Measurements from ENCODE around the gene XRRA1.
"Not testable (repeated sequence)": the region's sequence is repeated elsewhere in the genome, so short reads cannot be mapped to it uniquely, and the experiment has no call there.

Gene XRRA1

DNA sequence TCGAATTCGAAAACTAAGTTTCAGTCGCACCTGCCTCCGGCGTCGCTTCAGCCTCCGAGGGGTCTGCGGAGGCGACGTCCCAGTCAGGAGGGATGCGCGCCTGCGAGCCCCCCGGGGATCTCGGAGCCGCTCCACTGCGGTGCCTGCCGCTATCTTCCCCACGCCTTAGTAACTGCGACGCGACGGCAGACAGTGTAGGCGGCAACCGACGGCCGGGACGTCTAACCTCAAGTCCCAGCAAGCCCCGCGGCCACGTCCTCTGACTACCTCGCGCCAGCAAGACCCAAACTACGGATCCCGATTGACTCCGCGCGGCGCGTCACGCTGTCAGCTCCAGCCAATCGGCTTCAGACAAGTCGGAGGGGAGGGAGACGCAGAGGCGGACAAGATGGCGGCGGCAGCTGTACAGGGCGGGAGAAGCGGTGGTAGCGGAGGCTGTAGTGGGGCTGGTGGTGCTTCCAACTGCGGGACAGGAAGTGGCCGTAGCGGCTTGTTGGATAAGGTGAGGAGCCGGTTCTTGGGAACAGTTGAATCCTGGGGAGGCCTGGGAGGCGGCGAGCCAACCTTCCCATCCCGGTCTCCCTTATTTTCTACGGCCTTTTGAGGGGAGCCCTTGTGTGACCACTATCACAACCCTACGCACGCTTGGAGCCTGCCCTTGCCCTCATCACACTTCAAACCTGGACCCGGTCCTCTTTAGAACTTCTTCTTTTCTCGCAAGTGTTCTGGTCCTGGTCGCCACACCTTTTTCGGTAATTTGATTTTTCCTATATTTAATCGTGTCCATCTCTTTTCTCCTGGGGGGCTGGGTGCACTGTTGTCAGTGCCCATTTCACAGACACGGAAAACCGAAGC lies at the start of gene XRRA1, which contains the start of gene SPCS2:
Gene XRRA1, minus strand, starts transcription at position 194 of the 855 bp plus-strand sequence. CDS start 8,213 bp downstream, outside the sequence.
Gene SPCS2, plus strand, starts transcription at position 369 of the 855 bp plus-strand sequence. Its CDS starts 20 bp downstream, at position 389.
- peak; percentile 96 to 98 for DNase-seq (ENCODE audit: low read depth in 2 of 2)

- no peak for DNase-seq (ENCODE audit: low read depth in 2 of 2)
Measured at GRCh38 chr11:74992852-74993251, 44.0 kb upstream of the XRRA1 start.

DNA sequence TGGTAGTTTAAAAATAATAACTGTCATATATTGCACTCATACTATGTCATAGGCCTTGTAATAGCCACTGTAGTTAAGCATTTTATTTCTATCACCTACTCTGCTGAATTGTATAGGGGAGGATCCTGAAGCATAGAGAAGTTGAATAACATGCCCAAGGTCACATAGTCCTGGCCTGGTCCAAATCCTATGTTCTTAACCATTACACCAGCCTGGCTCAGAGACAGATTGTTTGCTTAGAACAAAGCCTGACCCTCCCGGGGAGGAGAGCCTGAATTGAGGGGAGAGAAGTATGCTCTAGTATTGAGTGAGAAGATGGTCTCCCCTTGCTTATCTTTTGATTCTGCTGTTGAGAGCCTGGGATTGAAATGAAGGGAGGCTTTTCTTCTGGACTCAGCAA lies 42.0 kb upstream of the XRRA1 start:
- no peak for DNase-seq (ENCODE audit: low read depth in 2 of 2)

DNA sequence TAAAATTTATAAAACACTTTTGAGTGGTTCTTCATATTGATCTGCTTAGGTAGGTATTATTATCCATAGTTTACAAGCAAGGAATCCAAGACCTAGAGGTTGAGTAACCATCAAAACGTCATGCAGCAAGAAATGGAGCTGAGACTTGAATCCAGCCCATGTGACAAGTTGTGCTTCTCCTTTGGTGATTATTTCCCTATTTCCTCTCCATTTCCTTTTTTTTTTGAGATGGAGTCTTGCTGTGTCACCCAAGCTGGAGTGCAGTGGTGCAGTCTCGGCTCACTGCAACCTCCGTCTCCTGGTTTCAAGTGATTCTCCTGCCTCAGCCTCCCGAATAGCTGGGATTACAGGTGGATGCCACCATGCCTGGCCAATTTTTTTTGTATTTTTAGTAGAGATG lies 41.3 kb upstream of the XRRA1 start:
- DNase-seq (ENCODE audit: low read depth in 2 of 2): not testable (repeated sequence)

DNA sequence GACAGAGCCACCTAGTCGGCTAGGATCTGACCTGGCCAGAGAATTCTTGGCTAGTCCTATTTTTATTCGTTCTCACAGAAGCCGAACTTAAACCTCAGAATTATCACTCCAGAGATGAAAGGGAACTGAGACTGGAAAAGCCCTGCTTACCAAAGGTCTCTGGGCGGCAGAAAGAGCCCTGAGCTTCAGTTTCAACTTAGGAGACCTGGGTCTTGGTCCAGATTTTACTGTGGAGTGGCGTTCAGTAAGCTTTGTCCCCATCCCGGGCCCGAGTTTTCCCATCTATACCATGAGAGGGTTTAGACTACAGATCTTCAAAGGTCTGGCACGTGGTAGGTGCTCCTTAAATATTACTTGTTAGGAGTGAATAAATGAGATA lies 40.4 kb upstream of the XRRA1 start:
- DNase-seq (ENCODE audit: low read depth in 2 of 2): no peak

DNA sequence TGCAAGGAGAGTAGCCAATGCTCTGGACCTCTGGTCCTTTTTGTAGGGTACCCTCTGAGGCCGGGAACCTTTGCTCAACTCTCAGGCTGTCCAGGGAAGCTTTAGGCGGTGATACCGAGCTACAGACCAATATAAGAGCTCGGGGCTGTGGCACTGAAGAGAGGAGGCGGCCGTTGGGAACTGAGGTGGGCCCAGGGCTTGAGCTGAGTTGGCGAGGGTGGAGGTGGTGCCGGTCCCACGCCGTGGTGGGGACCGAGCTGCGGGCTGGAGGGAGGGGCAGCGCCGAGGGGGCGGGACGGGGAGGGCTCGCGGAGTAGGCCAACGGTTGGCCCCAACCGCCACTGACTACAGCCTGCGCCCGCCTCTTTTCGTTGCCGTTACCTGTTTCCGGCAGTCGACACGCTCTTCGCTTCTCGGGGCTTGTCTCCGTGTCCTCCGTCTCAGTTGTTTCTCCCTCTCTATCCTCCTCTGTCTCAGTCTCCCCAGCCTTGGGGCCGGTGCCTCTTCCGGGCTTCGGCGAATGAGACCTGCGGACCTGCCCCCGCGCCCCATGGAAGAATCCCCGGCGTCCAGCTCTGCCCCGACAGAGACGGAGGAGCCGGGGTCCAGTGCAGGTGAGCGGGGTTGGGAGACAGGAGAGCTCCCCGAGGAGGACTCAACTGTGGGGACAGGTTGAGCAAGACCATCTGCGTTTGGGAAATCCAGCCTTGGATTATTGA lies 39.8 kb upstream of the XRRA1 start, which contains the start of gene NEU3:
Gene NEU3, plus strand, starts transcription at position 393 of the 719 bp plus-strand sequence. Its CDS starts 128 bp downstream, at position 521.
- peak; percentile 73 to 81 for DNase-seq (ENCODE audit: low read depth in 2 of 2)

GRCh38 chr11:74984730-74985129 lies 35.8 kb upstream of the XRRA1 start:
- DNase-seq (ENCODE audit: low read depth in 2 of 2): no peak

- DNase-seq (ENCODE audit: low read depth in 2 of 2): no peak
Measured at GRCh38 chr11:74984070-74984469, 35.2 kb upstream of the XRRA1 start.

DNA sequence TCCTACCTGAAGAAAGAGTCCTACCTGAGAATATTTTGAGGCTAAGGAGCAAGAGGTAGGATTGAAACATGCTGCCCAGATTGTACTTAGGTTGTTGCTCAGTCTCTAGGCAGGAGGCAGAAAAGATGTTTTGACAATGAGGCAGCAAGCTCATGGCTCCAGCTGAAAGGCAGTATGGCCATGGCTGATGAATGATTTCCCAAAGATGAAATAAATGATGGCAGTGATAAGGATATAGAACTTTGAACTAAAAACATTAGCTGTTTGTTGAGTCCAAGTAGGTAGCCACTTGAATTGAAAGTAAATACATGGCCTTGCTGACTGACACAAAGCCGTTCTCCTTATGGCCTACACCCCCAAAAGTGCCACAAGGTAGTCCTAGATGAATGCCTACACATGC lies 33.0 kb upstream of the XRRA1 start:
- no peak for DNase-seq (ENCODE audit: low read depth in 2 of 2)

DNA sequence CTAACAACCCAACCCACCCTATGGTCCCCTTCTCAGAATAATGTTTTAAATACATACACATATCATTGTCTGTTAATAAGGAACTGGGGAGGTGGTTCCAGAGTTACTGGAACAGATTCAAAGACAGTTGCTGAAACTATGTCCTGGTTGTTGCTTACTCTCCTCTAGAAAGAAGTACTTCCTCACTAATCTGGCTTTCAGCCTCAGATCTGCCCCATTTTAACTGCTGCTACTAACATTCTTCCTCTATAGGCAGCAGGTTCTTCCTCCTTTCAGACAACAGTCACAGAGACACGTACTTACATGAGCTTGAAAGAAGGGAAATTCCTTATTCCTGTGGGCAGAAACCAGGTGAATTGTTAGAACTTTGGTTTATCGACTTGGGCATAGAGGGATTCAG lies 31.7 kb upstream of the XRRA1 start:
- no peak for DNase-seq (ENCODE audit: low read depth in 2 of 2)

- no peak for DNase-seq (ENCODE audit: low read depth in 2 of 2)
Measured at GRCh38 chr11:74978041-74978440, 29.1 kb upstream of the XRRA1 start.

DNA sequence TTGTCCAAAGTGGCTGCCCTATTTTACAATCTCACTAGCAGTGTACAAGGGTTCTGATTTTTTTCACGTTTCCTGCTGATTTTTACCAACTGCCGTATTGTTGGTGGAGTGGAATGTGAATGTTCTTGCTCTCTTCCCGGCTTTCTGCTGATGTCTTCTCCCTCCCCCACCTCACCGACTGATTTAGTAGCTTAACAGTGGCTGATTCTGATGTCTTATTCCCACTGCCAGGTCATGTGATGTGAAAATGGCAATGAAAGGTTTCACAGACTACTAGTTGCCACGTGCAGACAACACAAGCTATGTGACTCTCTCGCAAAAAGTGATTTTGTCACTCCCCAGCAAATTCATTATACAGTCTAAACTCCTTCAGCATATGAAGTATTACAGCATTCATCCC lies 22.5 kb upstream of the XRRA1 start:
- DNase-seq (ENCODE audit: low read depth in 2 of 2): no peak

GRCh38 chr11:74970852-74971395 lies 22.0 kb upstream of the XRRA1 start:
- DNase-seq (ENCODE audit: low read depth in 2 of 2): no peak

GRCh38 chr11:74966651-74967050 lies 17.8 kb upstream of the XRRA1 start:
- DNase-seq (ENCODE audit: low read depth in 2 of 2): no peak

DNA sequence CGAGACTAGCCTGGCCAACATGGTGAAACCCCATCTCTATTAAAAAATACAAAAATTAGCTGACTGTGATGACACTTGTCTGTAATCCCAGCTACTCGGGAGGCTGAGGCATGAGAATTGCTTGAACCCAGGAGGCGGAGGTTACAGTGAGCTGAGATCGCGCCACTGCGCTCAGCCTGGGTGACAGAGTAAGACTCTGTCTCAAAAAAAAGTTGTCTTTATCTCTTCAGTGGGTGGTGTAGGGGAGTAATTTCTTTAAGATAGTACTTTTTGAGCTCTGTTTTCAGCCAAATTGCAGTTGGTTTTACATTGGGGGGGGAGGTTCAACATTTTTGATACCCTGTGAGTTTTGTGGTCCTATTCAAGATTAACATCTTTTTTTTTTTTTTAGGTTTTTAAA lies 11.2 kb upstream of the XRRA1 start:
- not testable (repeated sequence) for DNase-seq (ENCODE audit: low read depth in 2 of 2)

GRCh38 chr11:74957937-74958629 lies 9.2 kb upstream of the XRRA1 start:
- no peak for DNase-seq (ENCODE audit: low read depth in 2 of 2)

- no peak for DNase-seq (ENCODE audit: low read depth in 2 of 2)
Measured at GRCh38 chr11:74956397-74957015, 7.6 kb upstream of the XRRA1 start.

- no peak for DNase-seq (ENCODE audit: low read depth in 2 of 2)
Measured at GRCh38 chr11:74954199-74954598, 5.3 kb upstream of the XRRA1 start.

GRCh38 chr11:74953451-74953850 lies 4.6 kb upstream of the XRRA1 start:
- DNase-seq (ENCODE audit: low read depth in 2 of 2): no peak

DNA sequence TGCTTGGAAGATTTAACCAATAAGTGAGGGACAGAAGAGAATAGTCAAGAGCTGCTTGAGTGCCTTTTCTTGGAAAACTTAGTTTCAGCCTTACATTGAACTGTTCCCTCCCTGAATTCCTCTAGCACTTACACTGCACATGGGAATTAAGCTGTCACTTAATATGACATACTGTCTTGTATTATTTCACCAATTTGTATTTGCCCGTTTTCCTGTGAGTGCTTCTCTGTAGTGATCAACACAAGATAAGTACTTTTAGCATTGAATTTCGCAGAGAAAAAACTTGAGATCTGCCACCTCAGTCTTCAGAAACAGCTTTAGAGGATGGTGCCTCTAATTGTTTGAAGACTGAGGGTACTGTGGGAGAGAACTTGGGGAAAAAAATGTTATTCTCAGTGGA lies 3.9 kb upstream of the XRRA1 start:
- DNase-seq (ENCODE audit: low read depth in 2 of 2): no peak

GRCh38 chr11:74951226-74951625 lies 2.3 kb upstream of the XRRA1 start:
- DNase-seq (ENCODE audit: low read depth in 2 of 2): no peak

Measured in stimulated activated CD8-positive, alpha-beta memory T cell treated with anti-CD3 and anti-CD28 coated beads, Interleukin-2, amount 100 ng/mL, for 48 hours (primary cell).